Cardiac muscle cell (in vitro differentiated cells and primary cell): ENCODE measurements around the gene CD59. TPM values are rescaled to one million over a fixed set of nuclear protein-coding genes. Genes with fewer than 3 reads are reported as not detected.
"Not testable (repeated sequence)": the region's sequence is repeated elsewhere in the genome, so short reads cannot be mapped to it uniquely, and the experiment has no call there.

Experiments
- DNase-seq, 2 donors: peaks; one replicate each; pipeline versions ENCODE4 v3.0.0 to v3.0.0-alpha.2; 2010 to 2017; ENCODE audit warnings: low read depth in 1 of 2, low spot score in 1 of 2
- H3K27ac ChIP-seq: fragments of 200-600 bp; sonication (generic); 2 replicates; pipeline ENCODE4 v1.5.1; 2016
- H3K27me3 ChIP-seq: fragments of 200-600 bp; sonication (generic); 2 replicates; pipeline ENCODE4 v1.6.0; 2016; ENCODE audit warnings: control low read depth
- H3K36me3 ChIP-seq: fragments of 200-600 bp; sonication (generic); 2 replicates; pipeline ENCODE4 v1.5.1; 2016; ENCODE audit warnings: control low read depth
- H3K4me1 ChIP-seq: fragments of 200-600 bp; sonication (generic); 2 replicates; pipeline ENCODE4 v1.8.1; 2017; ENCODE audit warnings: low read depth, mild to moderate bottlenecking, mixed run types
- H3K4me3 ChIP-seq: fragments of 200-600 bp; sonication (generic); 2 replicates; pipeline ENCODE4 v1.5.1; 2016; ENCODE audit warnings: mild to moderate bottlenecking
- H3K9me3 ChIP-seq: fragments of 200-600 bp; sonication (generic); 2 replicates; pipeline ENCODE4 v1.5.1; 2017; ENCODE audit warnings: low read depth, mild to moderate bottlenecking, control low read depth
- CTCF ChIP-seq: IDR thresholded peaks from 2 replicates; pipeline ENCODE4 v1.5.1; 2012; ENCODE audit warnings: low read depth, mild to moderate bottlenecking, low read length
- polyA plus RNA-seq: library from polyadenylated mRNA; unstranded; fragments of >200 nt; fragmentation: Nextera tagmentation; extraction: Ambion mirVana; gene quantifications from 2 replicates; pipeline ENCODE4 v1.2.1, GENCODE V29; 2016
- total RNA-seq: library from RNA; depleted of rRNA; stranded (reverse); fragments of >200 nt; gene quantifications from 2 replicates; pipeline ENCODE4 v1.2.3, GENCODE V29; 2016

The CD59 gene
- total and polyA plus RNA-seq, 2 experiments from 2014 or later = 60.6 to 108 TPM

GRCh38 chr11:33712436-33712835, 23.8 kb downstream of the CD59 start:
- TF ChIP-seq CTCF = no peak
- H3K36me3 ChIP-seq = peaks cover 13% of the 10 kb centered on the region

GRCh38 chr11:33709466-33709865, 26.8 kb downstream of the CD59 start:
- DNase-seq = no peak
- Histone ChIP-seq H3K9me3 (no peaks in the 10 kb centered on the region), H3K36me3 (peaks cover 10% of the 10 kb centered on the region), H3K27ac (no peak overlapping the region), H3K4me3 (no peak overlapping the region), H3K27me3 (no peaks in the 10 kb centered on the region), H3K4me1 (peaks cover 21% of the 10 kb centered on the region)
- no peak for TF ChIP-seq CTCF

More at GRCh38 chr11:33712436-33712835, 23.8 kb downstream of the CD59 start:
- H3K27ac ChIP-seq = no peak overlapping the region
- peaks cover 21% of the 10 kb centered on the region for H3K4me1 ChIP-seq
- no peak overlapping the region for H3K4me3 ChIP-seq
- H3K9me3 ChIP-seq = no peaks in the 10 kb centered on the region
- H3K27me3 ChIP-seq = no peaks in the 10 kb centered on the region
- DNase-seq = no peak

GRCh38 chr11:33708985-33709384, 27.2 kb downstream of the CD59 start:
- H3K36me3 ChIP-seq = peaks cover 10% of the 10 kb centered on the region
- no peak overlapping the region for H3K27ac ChIP-seq
- peaks cover 20% of the 10 kb centered on the region for H3K4me1 ChIP-seq
- no peaks in the 10 kb centered on the region for H3K9me3 ChIP-seq
- no peaks in the 10 kb centered on the region for H3K27me3 ChIP-seq
- TF ChIP-seq CTCF = no peak
- no peak for DNase-seq
- H3K4me3 ChIP-seq = no peak overlapping the region

GRCh38 chr11:33707831-33708230, 28.4 kb downstream of the CD59 start:
- H3K9me3 ChIP-seq, H3K4me3 ChIP-seq, H3K36me3 ChIP-seq, DNase-seq, H3K27me3 ChIP-seq, H3K4me1 ChIP-seq, H3K27ac ChIP-seq: not testable (repeated sequence)

- Histone ChIP-seq H3K4me3 (no peak overlapping the region), H3K36me3 (peaks cover 10% of the 10 kb centered on the region), H3K9me3 (no peaks in the 10 kb centered on the region), H3K4me1 (no peaks in the 10 kb centered on the region), H3K27me3 (no peaks in the 10 kb centered on the region), H3K27ac (no peak overlapping the region)
- DNase-seq = peak in 1 of 2 donors; percentile 25
- TF ChIP-seq CTCF = no peak
Observed at GRCh38 chr11:33706966-33707365, 29.3 kb downstream of the CD59 start.

- TF ChIP-seq CTCF = no peak
- Histone ChIP-seq H3K4me1 (no peaks in the 10 kb centered on the region), H3K27ac (no peak overlapping the region), H3K27me3 (no peaks in the 10 kb centered on the region), H3K36me3 (peaks cover 10% of the 10 kb centered on the region), H3K4me3 (no peak overlapping the region), H3K9me3 (no peaks in the 10 kb centered on the region)
- peak in 1 of 2 donors; percentile 55 for DNase-seq
Observed at GRCh38 chr11:33706546-33706945, 29.7 kb downstream of the CD59 start.
